GM23338 (cell line): Measurements from ENCODE around the gene ME3.

Experiments used
- EZH2 ChIP-seq: fragments of 200-600 bp; sonication (generic); IDR thresholded peaks from one replicate; pipeline ENCODE4 v1.8.0; 2017; ENCODE audit warnings: antibody characterized with exemption, mild to moderate bottlenecking, low read depth; ENCODE audit not compliant: unreplicated experiment
- EZH2phosphoT487 ChIP-seq: fragments of 200-600 bp; sonication (generic); IDR thresholded peaks from one replicate; pipeline ENCODE4 v1.8.1; 2018; ENCODE audit warnings: antibody characterized with exemption; ENCODE audit not compliant: unreplicated experiment
- TF ChIP-seq, protein P1 (sequence below), 2 experiments: fragments of 200-600 bp in 1 of 2; sonication (generic) in 1 of 2; conservative IDR thresholded peaks; 2 replicates each; pipeline versions ENCODE4 v1.5.1 to v1.6.1; 2016 to 2017; ENCODE audit warnings: antibody characterized with exemption in 2 of 2, low read depth in 2 of 2, mild to moderate bottlenecking in 2 of 2, moderate library complexity in 1 of 2

DNA sequence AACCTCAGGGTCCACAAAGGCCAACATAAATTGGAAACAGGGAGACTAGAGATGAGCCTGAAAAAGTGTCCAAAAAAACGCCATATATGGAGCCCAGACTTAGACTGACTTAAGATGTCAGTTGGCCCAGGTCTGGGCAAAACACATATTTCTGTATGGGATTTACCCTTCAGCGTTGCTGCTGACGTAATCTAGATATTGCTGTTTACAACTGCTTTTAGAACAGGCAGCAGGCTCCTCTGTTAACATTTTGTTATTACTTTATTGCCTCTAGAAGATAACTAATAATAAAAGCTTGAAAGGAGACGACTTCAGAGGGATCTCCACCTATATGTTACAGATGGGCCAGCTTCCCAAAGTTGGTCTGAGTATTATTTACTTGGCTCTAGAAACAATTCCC, 8.7 kb downstream of the ME3 start:
- TF ChIP-seq, protein P1, sequence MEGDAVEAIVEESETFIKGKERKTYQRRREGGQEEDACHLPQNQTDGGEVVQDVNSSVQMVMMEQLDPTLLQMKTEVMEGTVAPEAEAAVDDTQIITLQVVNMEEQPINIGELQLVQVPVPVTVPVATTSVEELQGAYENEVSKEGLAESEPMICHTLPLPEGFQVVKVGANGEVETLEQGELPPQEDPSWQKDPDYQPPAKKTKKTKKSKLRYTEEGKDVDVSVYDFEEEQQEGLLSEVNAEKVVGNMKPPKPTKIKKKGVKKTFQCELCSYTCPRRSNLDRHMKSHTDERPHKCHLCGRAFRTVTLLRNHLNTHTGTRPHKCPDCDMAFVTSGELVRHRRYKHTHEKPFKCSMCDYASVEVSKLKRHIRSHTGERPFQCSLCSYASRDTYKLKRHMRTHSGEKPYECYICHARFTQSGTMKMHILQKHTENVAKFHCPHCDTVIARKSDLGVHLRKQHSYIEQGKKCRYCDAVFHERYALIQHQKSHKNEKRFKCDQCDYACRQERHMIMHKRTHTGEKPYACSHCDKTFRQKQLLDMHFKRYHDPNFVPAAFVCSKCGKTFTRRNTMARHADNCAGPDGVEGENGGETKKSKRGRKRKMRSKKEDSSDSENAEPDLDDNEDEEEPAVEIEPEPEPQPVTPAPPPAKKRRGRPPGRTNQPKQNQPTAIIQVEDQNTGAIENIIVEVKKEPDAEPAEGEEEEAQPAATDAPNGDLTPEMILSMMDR (conservative IDR thresholded peaks at IDR 0.05; ENCODE audit: low read depth in 2 of 2) = no peak
- TF ChIP-seq EZH2phosphoT487 (no peak), EZH2 (no peak)
